ENCODE measurements around the gene ABCC1.

Gene ABCC1

DNA sequence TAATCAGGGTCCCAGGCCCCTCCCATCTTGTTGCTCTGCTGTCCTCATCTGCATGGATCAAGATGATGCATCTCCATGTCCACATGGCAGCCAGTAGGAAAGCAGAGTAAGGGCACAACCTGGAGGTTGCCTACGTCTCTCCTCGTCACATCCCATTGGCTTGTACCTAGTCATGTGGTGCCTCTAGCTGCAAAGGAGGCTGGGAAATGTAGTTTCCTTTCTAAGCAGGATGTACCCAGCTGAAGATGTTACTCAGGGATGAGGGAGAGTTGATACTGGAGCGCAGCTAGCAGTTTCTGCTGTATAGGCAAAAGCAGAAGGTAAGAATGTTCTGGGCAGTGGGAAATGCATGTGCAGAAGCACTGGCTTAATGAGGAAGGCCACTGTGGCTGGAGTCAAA lies 20.8 kb downstream of the ABCC1 start:
- H4K12ac ChIP-seq (ENCODE audit: low read depth, low read length) = no peak overlapping the region
- no peak overlapping the region for H3K9ac ChIP-seq (ENCODE audit: low read length)
- H3K9me3 ChIP-seq (ENCODE audit: insufficient read depth, low read depth, low read length) = peaks cover 1% of the 10 kb centered on the region
- H3K27ac ChIP-seq (ENCODE audit: low read depth, low read length) = no peak overlapping the region
- no peak overlapping the region for H3K4me2 ChIP-seq (ENCODE audit: low read length)
- no peak overlapping the region for H3K4me3 ChIP-seq (ENCODE audit: low read depth, low read length)
- H4K91ac ChIP-seq (ENCODE audit: low read depth, low read length) = no peak overlapping the region
- no peak overlapping the region for H2BK12ac ChIP-seq (ENCODE audit: low read length)
- H3K4ac ChIP-seq (ENCODE audit: low read depth, low read length) = no peak overlapping the region
- no peak overlapping the region for H2BK120ac ChIP-seq (ENCODE audit: insufficient read depth, low read length, poor library complexity)
- H2AFZ ChIP-seq (ENCODE audit: insufficient read depth, low read length, poor library complexity) = no peak overlapping the region
- peak; percentile 15 to 58 for DNase-seq
- H2AK5ac ChIP-seq (ENCODE audit: low read length) = no peak overlapping the region
- no peaks in the 10 kb centered on the region for H3K79me2 ChIP-seq (ENCODE audit: control insufficient read depth, insufficient read depth, low read length, poor library complexity)
- H3K36me3 ChIP-seq (ENCODE audit: control insufficient read depth in 1 of 2, insufficient read depth in 2 of 2, low read length in 2 of 2) = no peaks in the 10 kb centered on the region
- no peak overlapping the region for H3K18ac ChIP-seq (ENCODE audit: low read length)
- WGBS (ENCODE audit: extremely low coverage, insufficient coverage, insufficient read length) = no CpG with 5 or more reads among the region's 3 CpGs
- H4K8ac ChIP-seq (ENCODE audit: low read depth, low read length) = no peak overlapping the region
- no peaks in the 10 kb centered on the region for H3K27me3 ChIP-seq (ENCODE audit: insufficient read depth, low read length)
- no peak overlapping the region for H3K23ac ChIP-seq (ENCODE audit: low read length)
- H3K79me1 ChIP-seq (ENCODE audit: low read length) = no peaks in the 10 kb centered on the region
- no peak overlapping the region for H3K14ac ChIP-seq (ENCODE audit: low read length)
- H2BK5ac ChIP-seq (ENCODE audit: low read depth, low read length, poor library complexity) = no peak overlapping the region
- peaks cover 0 to 2% of the 10 kb centered on the region in 2 experiments for H3K4me1 ChIP-seq (ENCODE audit: control insufficient read depth in 1 of 2, insufficient read depth in 2 of 2, low read length in 2 of 2)

DNA sequence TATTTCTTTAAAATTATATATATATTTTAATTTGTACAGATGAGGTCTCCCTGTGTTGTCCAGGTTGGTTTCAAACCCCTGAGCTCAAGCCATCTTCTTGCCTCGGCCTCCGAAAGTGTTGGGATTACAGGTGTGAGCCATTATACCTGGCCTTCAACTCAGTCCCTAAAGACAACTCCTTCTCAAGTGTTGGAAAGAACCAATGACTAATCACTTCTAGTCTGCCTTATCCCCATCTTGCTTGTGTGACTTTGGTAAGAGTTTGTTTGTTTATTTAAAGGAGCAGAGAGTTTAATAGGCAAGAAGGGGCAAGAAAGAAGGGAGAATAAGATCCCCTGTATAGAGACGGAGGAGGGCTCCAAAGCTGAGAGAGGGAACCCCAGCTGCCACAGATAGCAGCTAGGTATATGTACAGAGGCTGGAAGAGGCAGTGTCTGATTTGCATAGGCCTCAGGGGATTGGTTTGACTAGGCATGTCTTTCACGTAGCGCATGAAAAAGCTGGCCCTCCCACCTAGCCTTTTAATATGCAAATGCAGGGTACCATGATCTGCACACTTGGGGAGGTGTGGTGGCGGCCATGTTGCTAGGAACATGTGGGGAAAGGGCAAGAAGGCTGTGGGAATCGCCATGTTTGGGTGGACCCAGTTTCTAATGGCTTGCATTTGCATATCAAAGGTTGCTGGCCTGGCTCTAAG lies 21.5 kb downstream of the ABCC1 start:
- Histone ChIP-seq H3K23ac (ENCODE audit: low read length) (no peak overlapping the region), H3K36me3 (ENCODE audit: control insufficient read depth in 1 of 2, insufficient read depth in 2 of 2, low read length in 2 of 2) (no peaks in the 10 kb centered on the region), H3K4me1 (ENCODE audit: control insufficient read depth in 1 of 2, insufficient read depth in 2 of 2, low read length in 2 of 2) (peaks cover 0 to under 1% of the 10 kb centered on the region in 2 experiments), H2AK5ac (ENCODE audit: low read length) (no peak overlapping the region), H2AFZ (ENCODE audit: insufficient read depth, low read length, poor library complexity) (no peak overlapping the region), H2BK120ac (ENCODE audit: insufficient read depth, low read length, poor library complexity) (no peak overlapping the region), H3K4me3 (ENCODE audit: low read depth, low read length) (no peak overlapping the region), H3K9me3 (ENCODE audit: insufficient read depth, low read depth, low read length) (peaks cover 1% of the 10 kb centered on the region), H3K18ac (ENCODE audit: low read length) (no peak overlapping the region), H3K79me2 (ENCODE audit: control insufficient read depth, insufficient read depth, low read length, poor library complexity) (no peaks in the 10 kb centered on the region), H3K9ac (ENCODE audit: low read length) (no peak overlapping the region), H3K14ac (ENCODE audit: low read length) (no peak overlapping the region), H4K8ac (ENCODE audit: low read depth, low read length) (no peak overlapping the region), H3K79me1 (ENCODE audit: low read length) (no peaks in the 10 kb centered on the region), H3K4ac (ENCODE audit: low read depth, low read length) (no peak overlapping the region), H3K27me3 (ENCODE audit: insufficient read depth, low read length) (no peaks in the 10 kb centered on the region), H2BK12ac (ENCODE audit: low read length) (no peak overlapping the region), H4K91ac (ENCODE audit: low read depth, low read length) (no peak overlapping the region), H4K12ac (ENCODE audit: low read depth, low read length) (no peak overlapping the region), H3K4me2 (ENCODE audit: low read length) (no peak overlapping the region), H2BK5ac (ENCODE audit: low read depth, low read length, poor library complexity) (no peak overlapping the region), H3K27ac (ENCODE audit: low read depth, low read length) (no peak overlapping the region)
- no CpG with 5 or more reads among the region's 7 CpGs for WGBS (ENCODE audit: extremely low coverage, insufficient coverage, insufficient read length)
- no peak for DNase-seq

DNA sequence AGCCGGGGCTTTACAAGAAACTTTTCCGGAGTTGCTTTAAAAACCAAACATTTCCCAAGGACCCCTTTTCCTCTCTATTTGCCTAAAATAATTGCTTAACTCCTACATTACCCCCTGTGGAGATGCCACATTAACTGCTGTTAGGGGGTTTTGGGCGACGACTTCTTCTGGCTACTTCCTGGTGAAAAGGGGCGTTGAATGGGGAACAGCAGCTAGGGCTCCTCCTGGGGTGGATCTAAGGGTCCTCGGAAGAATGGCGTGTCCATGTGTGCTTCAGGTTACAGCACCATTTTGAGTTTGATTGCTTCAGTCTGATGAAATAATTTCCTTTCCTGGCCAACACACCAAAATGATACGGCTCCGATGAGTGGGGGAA lies 22.0 kb downstream of the ABCC1 start:
- H3K4ac ChIP-seq (ENCODE audit: low read depth, low read length) = no peak overlapping the region
- H3K9me3 ChIP-seq (ENCODE audit: insufficient read depth, low read depth, low read length) = peaks cover 1% of the 10 kb centered on the region
- no peak overlapping the region for H3K9ac ChIP-seq (ENCODE audit: low read length)
- no peak overlapping the region for H2BK12ac ChIP-seq (ENCODE audit: low read length)
- no peak overlapping the region for H3K4me2 ChIP-seq (ENCODE audit: low read length)
- no peak overlapping the region for H4K8ac ChIP-seq (ENCODE audit: low read depth, low read length)
- no peak for DNase-seq
- no peaks in the 10 kb centered on the region for H3K79me2 ChIP-seq (ENCODE audit: control insufficient read depth, insufficient read depth, low read length, poor library complexity)
- H3K18ac ChIP-seq (ENCODE audit: low read length) = no peak overlapping the region
- H3K4me1 ChIP-seq (ENCODE audit: control insufficient read depth in 1 of 2, insufficient read depth in 2 of 2, low read length in 2 of 2) = no peaks in the 10 kb centered on the region
- H3K36me3 ChIP-seq (ENCODE audit: control insufficient read depth in 1 of 2, insufficient read depth in 2 of 2, low read length in 2 of 2) = no peaks in the 10 kb centered on the region
- H4K91ac ChIP-seq (ENCODE audit: low read depth, low read length) = no peak overlapping the region
- H2AFZ ChIP-seq (ENCODE audit: insufficient read depth, low read length, poor library complexity) = no peak overlapping the region
- WGBS (ENCODE audit: extremely low coverage, insufficient coverage, insufficient read length) = no CpG with 5 or more reads among the region's 9 CpGs
- no peaks in the 10 kb centered on the region for H3K79me1 ChIP-seq (ENCODE audit: low read length)
- no peak overlapping the region for H3K23ac ChIP-seq (ENCODE audit: low read length)
- H2BK120ac ChIP-seq (ENCODE audit: insufficient read depth, low read length, poor library complexity) = no peak overlapping the region
- H4K12ac ChIP-seq (ENCODE audit: low read depth, low read length) = no peak overlapping the region
- no peak overlapping the region for H3K14ac ChIP-seq (ENCODE audit: low read length)
- no peak overlapping the region for H2BK5ac ChIP-seq (ENCODE audit: low read depth, low read length, poor library complexity)
- no peak overlapping the region for H3K4me3 ChIP-seq (ENCODE audit: low read depth, low read length)
- H3K27ac ChIP-seq (ENCODE audit: low read depth, low read length) = no peak overlapping the region
- no peaks in the 10 kb centered on the region for H3K27me3 ChIP-seq (ENCODE audit: insufficient read depth, low read length)
- H2AK5ac ChIP-seq (ENCODE audit: low read length) = no peak overlapping the region

DNA sequence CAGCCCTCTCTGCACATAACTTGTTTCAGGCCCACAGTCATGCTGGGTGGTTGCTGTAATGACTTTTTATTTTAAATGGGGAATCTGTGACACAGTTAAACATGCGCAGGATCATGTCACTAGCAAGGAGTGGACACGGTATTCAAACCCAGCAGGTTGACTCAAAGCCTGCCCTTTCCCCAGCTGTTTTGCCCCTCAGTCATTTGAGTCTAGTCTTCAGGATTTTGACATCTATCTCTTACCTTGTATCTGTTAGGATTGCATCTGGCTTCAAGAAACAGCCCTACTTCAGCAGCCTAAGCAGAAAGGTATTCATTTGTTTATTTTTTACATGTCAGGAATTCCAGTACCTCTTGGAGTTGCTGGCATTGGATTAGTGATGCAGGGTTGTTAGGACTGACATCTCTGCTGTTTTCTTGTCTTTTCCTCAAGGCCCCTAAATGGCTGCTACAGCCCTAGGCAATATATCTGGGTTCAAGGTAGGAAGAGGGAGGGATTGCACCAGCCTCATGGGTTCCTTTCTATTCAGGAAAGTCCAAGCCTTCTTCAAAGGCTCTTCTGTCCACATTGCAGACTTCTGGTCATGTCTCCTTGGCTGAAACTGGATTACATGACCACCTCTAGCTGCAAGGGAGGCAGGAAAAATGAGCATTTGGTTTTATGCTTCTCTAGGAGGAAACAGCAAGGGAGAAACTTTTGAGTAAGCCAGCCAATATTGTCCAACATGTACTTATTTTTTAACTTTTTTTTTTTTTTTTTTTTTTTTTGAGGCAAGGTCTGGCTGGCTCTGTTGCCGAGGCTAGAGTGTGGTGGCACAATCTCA lies 22.8 kb downstream of the ABCC1 start:
- H4K12ac ChIP-seq (ENCODE audit: low read depth, low read length) = no peak overlapping the region
- H3K9me3 ChIP-seq (ENCODE audit: insufficient read depth, low read depth, low read length) = peaks cover 2% of the 10 kb centered on the region
- no peak overlapping the region for H3K18ac ChIP-seq (ENCODE audit: low read length)
- no peak overlapping the region for H3K4me3 ChIP-seq (ENCODE audit: low read depth, low read length)
- H3K9ac ChIP-seq (ENCODE audit: low read length) = no peak overlapping the region
- no peak overlapping the region for H2BK5ac ChIP-seq (ENCODE audit: low read depth, low read length, poor library complexity)
- H3K23ac ChIP-seq (ENCODE audit: low read length) = no peak overlapping the region
- H3K4ac ChIP-seq (ENCODE audit: low read depth, low read length) = no peak overlapping the region
- H3K4me1 ChIP-seq (ENCODE audit: control insufficient read depth in 1 of 2, insufficient read depth in 2 of 2, low read length in 2 of 2) = no peaks in the 10 kb centered on the region
- H3K4me2 ChIP-seq (ENCODE audit: low read length) = no peak overlapping the region
- H3K79me1 ChIP-seq (ENCODE audit: low read length) = no peaks in the 10 kb centered on the region
- H3K36me3 ChIP-seq (ENCODE audit: control insufficient read depth in 1 of 2, insufficient read depth in 2 of 2, low read length in 2 of 2) = no peaks in the 10 kb centered on the region
- H3K27me3 ChIP-seq (ENCODE audit: insufficient read depth, low read length) = no peaks in the 10 kb centered on the region
- H2BK12ac ChIP-seq (ENCODE audit: low read length) = no peak overlapping the region
- H3K79me2 ChIP-seq (ENCODE audit: control insufficient read depth, insufficient read depth, low read length, poor library complexity) = no peaks in the 10 kb centered on the region
- DNase-seq = peak; percentile 91
- H2AFZ ChIP-seq (ENCODE audit: insufficient read depth, low read length, poor library complexity) = no peak overlapping the region
- WGBS (ENCODE audit: extremely low coverage, insufficient coverage, insufficient read length) = no CpG with 5 or more reads among the region's 3 CpGs
- H2BK120ac ChIP-seq (ENCODE audit: insufficient read depth, low read length, poor library complexity) = no peak overlapping the region
- no peak overlapping the region for H2AK5ac ChIP-seq (ENCODE audit: low read length)
- no peak overlapping the region for H3K14ac ChIP-seq (ENCODE audit: low read length)
- H4K91ac ChIP-seq (ENCODE audit: low read depth, low read length) = no peak overlapping the region
- H3K27ac ChIP-seq (ENCODE audit: low read depth, low read length) = no peak overlapping the region
- no peak overlapping the region for H4K8ac ChIP-seq (ENCODE audit: low read depth, low read length)

All from trophoblast cell (in vitro differentiated cells and primary cell).